Kidney capillary endothelial cell (primary cell): ENCODE measurements around the gene STON2.
"Not testable (repeated sequence)": the region's sequence is repeated elsewhere in the genome, so short reads cannot be mapped to it uniquely, and the experiment has no call there.

Source experiments
- DNase-seq: peaks from one replicate; pipeline ENCODE4 v3.0.0-alpha.2; 2018; ENCODE audit warnings: low spot score

Gene STON2, protein sequence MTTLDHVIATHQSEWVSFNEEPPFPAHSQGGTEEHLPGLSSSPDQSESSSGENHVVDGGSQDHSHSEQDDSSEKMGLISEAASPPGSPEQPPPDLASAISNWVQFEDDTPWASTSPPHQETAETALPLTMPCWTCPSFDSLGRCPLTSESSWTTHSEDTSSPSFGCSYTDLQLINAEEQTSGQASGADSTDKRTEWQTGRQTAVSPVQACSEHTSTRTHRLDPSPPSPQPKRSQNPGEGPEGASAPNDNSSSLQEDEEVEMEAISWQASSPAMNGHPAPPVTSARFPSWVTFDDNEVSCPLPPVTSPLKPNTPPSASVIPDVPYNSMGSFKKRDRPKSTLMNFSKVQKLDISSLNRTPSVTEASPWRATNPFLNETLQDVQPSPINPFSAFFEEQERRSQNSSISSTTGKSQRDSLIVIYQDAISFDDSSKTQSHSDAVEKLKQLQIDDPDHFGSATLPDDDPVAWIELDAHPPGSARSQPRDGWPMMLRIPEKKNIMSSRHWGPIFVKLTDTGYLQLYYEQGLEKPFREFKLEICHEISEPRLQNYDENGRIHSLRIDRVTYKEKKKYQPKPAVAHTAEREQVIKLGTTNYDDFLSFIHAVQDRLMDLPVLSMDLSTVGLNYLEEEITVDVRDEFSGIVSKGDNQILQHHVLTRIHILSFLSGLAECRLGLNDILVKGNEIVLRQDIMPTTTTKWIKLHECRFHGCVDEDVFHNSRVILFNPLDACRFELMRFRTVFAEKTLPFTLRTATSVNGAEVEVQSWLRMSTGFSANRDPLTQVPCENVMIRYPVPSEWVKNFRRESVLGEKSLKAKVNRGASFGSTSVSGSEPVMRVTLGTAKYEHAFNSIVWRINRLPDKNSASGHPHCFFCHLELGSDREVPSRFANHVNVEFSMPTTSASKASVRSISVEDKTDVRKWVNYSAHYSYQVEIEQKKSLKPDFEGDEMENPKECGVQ

DNA sequence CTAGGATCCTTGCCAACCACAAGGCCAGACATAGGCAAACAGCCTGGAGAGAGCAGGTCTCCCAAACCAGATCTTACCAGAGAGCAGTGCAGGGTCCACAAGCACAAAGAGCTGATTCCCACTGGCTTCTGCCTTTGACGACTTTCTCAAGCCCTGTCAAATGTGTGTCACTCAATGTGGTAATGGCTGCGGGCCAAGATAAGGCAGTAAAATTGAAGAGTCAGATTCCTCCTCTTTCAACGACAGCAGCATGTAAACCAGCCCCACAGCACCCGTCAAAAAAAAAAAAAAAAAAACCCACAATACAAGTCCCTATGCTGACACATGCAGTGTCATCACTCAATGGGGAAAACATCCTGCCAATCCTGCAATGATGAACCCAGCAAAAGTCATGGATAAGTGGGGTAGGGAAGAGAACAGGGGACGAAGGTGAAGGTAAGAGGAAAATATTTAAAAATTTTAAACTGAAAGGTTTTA is at the start of gene STON2:
STON2 (minus strand) TSS at position 123 of the 477 bp plus-strand sequence. CDS start 1,942 bp downstream, outside the sequence.
- no peak for DNase-seq

DNA sequence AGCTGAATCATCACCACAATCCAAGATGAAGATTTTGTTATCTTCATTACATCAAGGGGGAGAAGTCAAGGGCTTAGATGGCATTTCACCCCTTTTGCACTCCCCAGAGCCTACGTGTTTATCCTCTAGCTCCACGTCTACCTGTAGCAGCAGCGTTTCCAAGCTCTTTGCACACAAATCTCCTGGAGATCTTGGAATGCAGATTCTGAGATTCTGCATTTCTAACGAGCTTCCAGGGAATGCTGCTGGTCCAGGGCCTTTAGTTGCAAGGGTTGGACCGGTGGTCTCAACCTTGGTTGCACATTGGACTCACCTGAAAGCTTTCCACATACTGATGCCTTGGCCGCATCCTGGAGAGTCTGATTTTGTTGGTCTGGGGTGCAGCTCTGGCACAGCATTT is 49.5 kb upstream of the STON2 start:
- no peak for DNase-seq

DNA sequence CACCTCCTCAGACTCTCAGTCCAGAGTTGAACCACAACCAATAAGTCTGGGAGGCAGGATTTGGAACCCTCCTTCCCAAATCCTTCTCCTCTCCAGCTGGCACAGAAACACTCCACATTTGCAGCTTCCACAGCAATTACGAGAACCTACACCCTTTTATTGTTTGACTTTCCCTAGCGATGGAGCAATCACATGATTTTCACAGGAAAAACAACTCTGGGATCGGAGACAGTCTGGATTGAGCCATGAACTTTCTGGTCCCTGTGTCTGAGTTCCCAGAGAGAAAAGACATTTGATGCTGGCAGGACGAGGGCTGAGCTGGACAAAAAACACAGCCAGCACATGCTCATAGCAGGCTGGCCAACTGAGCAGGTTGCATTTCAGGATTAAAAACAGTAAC is 49.0 kb upstream of the STON2 start:
- DNase-seq = no peak

DNA sequence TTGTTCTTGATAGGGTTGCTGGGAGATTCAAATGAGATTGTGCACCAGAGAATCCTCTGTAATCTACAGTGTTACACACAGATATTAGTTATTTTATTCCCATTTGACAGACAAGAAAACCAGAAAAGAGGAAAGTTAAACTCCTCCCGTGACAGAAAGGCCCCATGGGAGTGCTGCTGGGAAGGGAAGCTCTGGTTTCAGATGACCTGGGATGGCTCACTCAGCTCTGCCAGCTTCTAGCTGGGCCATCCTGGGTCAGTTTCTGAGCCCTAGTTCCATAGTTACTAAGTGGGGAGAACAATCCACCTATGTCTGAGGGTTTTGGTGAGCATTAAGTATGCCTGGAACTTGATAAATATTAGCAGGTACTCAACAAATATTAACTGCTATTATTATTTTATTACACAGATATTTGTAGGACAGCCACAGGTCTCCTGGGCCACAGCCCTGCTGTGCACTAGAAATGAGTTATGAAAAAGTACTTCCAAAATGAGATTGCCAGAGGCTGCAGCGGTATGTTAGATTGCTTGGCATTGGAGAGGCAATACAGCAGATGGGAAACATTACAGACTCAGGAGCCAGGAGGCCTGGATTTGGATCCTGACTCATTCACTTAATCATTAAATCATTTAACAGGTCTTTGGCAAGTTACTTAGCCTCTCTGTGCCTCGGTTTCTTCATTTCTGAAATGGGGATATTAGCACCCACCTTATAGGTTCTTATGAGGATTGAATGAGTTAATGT is 47.1 kb upstream of the STON2 start:
- no peak for DNase-seq

DNA sequence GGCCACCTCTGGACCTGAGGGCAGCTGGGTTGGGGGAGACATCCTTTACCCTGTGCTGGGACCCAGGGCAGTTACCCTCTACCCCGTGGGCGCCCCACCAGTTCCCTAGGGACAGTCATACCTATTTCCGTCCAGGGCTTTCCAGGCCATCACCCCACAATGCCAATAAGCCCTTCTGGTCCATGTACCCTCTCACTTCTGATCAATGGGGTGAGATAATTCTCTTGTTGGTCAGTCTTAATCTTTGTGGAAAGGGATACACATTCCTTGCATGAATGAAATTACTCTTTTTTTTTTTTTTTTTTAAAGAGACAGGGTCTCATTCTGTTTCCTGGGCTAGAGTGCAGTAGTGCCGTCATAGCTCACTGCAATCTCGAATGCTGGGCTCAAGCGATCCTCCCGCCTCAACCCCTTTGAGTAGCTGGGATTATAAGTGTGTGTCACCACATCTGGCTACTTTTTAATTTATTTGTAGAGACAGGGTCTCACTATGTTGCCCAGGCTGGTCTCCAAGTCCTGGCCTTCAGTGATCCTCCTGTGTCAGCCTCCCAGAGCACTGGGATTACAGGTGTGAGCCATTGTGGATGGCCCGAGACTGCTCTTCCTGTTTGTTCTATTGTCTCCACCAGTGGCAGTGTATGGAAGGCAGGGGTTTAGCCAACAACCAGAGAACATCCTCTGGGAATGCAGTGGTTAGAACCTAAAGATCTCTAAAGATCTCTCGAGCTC is 46.3 kb upstream of the STON2 start:
- DNase-seq = no peak

DNA sequence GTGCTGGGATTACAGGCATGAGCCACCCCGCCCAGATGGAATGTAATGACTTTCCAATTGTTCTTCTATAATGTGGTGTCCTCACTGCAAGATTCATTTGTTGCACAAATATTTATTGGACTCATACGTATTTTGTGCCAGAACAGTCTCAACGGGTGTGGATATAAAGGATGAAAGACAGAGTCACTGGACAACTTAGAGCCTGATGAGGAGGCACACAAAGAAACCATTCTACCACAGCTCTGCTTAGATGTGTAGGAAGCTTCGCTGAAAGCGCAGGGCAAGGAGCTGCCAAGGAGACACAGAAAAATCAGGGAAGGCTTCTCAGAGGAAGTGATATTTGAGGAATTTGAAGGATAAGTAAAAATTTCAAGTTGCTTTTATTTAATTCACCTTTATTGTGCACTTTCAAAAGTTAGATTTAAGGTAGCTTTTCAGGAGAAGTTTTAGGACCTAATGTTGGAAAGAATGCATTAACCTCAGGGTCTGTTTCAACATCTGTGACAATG is 41.6 kb upstream of the STON2 start:
- no peak for DNase-seq

DNA sequence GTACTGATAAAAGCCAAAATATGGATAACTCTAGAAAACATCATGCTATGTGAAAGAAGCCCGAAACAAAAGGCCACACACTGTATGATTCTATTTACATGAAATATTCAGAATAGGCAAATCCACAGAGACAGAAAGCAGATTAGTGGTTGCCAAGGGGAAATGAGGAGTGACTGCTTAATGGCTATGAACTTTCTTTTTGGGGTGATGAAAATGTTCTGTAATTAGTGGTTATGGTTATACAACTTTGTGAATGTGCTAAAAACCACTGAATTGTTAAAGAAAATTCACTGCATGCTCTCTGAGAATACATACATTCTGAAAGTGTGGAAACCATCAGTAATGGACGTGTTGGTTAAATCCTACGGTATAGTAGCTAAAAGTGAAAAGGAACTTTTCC is 39.9 kb upstream of the STON2 start:
- no peak for DNase-seq

DNA sequence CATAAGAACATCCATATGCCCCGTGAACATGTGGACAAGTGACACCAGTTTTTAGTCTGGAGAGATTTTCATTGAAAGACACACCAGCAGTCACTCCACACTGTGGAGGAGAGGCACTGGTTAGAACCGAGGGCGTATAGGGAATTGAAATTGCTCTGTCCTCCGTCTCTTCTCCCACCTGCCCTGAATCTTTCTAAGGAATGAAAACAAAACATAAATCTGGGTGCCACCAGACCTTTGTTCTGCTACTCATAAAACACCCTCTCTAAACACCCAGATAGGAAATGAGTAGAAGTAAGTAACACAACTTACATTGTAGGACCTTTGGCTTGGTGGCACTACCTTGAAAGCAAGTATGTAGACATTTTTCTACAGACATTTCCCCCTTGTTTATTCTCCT is 37.1 kb upstream of the STON2 start:
- no peak for DNase-seq

DNA sequence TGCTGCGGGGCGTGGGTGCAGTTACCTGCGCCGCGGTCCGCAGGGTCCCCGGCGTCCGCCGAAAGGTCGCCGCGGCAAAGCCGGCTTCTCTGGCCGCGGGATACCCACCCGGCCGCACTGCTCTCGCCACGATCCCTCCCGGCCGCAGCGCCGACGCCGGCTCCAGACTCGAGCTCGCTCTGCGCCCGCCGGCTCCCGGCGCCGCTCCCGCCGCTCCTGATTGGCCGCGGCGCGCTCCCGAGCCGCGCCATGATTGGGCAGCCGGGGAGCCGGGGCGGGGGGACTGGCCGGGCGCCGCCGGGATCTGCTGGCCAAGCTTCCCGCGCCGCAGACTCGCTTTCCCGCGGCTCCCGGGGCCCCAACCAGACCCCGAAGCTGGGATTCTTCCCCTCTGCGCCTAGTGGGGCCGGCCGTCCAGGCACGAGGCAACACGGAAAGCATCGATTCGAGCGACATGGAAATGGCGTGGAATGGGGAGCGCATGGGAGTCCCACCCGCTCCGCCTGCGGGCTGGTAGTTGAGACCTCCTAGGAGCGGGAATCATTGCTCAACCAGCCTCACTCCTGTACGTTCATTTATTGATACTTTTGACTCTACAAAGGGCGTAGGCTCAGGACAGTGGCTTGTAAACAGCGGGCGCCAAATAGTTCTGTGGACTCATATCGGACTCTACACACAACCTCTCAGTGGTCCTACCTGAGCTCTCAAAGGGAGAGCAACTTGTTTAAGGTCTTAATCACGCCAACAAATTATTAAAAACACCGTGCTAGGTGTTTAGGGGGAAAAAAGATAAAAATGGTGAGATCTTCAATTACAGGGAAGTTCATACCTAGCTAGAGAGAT is 36.4 kb upstream of the STON2 start:
- peak; percentile 51 for DNase-seq

DNA sequence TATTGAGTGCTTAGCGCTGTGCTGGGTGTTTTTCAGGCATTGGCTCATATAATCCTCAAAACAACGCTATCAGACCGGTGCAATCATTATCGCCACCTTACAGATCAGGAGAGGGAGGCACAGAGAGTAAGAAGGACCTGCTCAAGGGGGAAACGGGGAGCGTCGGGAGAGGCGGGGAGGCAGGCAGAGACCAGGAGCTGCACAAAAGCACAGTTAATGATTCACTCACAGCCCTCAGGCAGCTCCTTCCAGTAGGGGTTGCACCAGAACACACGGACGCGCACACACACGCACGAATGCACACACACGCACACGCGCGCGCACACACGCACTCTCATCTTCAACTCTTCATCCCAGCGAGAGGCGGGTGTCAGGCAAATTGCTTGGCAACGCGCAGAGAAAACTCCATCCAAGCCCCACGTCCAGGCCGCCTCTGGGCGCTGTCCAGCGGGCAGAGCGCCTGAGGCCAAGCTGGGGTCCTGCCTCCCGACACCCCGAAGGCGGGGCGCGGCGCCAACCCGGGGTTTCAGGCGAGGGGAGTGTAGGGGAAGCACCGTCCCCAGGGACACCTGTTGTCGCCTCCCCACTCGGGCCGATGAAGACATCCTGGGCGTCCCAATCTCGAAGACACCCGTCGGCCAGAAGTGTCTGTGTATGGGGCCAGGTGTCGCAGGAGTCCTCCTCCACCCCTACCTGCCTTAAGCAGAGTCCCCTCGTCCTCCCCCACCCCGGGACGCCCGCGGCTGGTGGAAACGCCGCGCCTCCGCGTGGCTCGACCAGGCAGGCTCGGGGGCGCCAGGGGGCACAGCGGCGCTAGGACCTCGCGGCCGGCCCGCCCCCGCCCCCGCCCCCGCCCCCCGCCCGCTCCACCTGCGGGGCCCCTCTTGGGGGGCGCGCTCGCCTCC is 35.5 kb upstream of the STON2 start:
- peak; percentile 36 for DNase-seq

DNA sequence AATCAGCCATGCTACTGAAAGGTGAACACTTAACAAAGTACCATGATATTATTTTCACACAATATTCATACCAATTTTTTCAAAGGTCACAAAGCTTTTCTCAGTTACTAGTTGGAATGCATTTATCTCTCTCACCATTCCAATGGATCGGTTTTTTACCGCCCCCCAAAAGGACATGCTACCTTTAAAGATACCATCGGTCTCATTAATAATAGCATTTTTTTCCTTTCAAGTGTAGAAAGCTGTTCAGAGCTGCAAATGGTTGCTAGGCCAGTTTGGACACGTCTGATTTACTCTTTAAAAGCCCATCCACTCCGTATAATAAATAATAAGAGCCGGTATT is 34.9 kb upstream of the STON2 start:
- no peak for DNase-seq

DNA sequence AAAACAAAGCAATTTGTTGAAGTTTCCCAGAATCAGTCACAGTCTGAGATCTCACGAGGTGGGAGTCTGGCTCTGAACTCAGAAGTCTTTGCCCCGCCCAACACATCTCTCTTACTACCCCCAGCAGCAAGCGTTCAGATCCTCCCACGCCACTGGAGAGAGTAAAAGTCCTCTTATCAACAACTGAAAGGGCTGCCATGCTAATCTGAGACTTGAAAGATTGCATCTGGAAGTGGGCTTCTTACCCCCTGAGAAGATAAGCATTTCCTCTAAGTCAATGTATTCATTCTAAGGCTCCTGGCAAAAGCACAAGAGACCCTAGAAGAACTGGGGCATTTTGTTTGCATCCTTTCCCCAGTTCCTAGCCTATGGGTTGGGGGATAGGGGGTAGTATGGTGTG is 34.1 kb upstream of the STON2 start:
- DNase-seq = no peak

DNA sequence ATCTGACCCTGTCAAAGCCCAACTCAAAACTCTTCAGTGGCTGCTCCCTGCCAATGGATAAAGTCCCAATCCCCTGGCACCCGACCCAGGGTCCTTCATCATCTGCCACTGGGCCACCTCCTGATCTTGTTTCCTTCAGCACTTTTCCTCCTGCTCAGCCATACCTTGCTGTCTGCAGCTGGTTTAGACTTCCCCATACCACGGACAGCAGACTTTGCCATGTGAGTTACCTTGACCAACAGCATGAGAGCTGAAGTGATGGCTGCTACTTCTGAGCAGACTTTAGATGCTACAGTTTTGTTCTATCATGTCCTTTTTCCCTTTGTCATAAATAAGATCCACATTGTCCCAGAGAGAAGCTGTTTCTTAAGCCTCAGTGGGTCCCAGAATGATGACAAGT is 33.3 kb upstream of the STON2 start:
- DNase-seq = no peak

DNA sequence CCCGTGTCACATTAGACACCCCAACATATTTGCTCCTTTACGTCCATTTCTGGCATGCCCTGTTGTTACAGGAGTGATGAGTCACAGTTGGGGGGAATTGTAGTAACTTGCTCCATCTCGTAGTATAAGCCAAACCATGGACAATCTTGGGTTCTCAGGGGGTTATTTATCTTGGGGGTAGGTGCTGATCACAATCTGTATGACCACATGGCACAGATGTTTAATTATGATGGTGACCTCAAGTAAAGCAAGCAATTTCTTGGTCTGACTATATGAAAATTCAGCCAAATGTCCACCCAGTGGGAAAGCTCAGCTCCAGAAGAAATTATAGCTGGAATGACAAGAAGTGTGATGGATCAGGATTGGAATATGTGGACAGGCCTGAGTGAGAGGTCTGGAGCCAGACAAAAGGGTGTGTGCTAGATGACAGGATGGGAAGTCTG is 32.1 kb upstream of the STON2 start:
- no peak for DNase-seq

DNA sequence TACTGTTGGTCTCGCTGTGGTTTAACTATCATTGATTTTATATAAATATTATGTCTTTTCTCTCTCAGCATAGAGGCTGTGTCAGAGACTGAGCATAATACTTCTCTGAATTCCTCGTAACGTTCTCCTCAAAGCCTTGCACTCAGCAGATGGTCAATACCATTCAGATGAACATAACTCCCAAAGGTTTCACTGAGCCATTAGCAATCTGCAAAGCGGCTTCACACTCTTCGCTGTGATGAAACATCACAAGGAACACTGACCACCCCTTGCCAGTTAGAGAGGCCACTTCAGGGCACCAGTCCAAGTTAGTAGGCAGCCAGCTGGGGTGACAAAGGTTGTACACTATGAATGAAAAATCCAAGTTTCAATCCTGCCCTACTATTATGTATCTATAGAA is 30.1 kb upstream of the STON2 start:
- no peak for DNase-seq

DNA sequence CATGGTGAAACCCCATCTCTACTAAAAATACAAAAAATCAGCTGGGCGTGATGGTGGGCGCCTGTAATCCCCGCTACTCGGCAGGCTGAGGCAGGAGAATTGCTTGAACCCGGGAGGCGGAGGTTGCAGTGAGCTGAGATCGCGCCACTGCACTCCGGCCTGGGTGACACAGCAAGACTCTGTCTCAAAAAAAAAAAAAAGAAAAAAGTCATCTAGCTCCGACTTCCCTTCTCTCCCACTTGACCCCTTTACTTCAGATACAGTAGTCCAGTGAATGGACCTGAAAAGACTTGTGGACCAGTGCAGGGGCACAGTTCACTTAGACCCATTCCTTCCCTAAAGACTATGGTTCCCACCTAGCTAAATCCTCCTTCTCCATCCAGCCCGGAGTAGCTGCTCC is 29.6 kb upstream of the STON2 start:
- not testable (repeated sequence) for DNase-seq

DNA sequence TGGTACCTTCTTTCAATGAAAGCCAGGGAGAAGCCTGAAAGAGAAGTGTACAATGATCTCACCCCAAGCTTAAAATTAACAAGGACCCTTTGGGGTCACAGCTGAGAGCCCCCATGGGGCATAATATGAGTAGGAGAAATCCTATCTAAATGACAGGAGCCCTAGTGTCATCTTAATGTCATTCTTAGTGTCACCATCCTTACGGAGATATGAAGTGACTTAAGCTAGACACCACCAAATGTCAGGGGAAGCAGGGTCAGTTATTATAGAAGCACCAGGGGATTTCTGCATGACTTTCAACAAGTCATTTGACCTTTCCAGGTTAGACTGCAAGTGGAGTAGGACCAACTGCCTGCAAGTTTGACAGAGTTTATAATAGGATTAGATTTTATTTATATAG is 28.9 kb upstream of the STON2 start:
- no peak for DNase-seq

DNA sequence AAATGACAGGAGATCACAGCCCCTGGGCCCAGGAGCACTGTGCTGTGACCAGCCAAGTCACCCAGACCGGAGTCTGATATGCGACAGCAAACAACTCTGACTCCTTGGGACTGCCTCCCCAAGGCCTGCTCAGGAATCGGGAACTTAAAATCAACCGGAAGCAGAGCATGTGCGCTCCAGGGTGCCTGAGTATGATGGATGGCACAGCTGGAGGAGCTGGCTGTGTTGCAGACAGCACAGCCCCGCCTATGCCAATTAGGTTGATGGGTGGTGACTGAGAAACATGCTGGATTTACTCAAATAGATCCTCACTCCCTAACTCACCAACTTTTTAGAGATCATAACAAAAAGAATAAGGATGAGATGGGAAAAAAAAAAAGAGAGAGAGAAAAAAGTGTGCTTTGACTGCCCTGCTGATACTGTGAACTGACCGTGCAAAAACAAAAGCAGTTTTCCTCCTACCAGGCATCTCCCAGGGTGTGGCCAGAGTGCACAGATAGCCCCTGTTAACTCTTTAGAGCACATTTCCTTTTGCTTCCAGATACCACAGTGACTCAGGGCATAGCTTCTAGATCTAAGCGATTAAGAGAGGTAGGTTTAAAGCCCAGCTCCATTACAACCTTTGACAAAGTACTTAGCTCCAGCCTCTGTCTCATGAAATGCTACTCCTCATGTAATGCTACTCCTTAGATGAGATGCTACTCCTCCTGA is 27.4 kb upstream of the STON2 start:
- no peak for DNase-seq

DNA sequence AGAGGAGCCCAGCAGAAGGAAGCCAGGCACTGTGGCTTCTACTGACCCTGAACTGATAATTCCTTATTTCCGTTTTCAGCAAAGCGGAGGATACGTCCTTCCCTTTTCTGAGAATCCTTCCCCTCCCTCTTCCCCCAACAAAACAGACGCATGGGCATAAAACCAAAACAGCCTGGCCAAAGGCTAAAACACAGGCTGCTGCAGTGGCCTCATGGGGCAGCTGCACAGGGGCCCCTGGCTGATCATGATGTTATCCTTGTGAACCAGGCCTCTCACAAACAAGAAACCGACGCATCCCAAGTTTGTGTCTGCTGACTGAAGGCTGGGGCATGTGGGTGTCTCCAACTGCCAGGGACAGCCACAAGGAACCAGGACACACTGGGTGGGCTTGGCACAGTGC is 23.4 kb upstream of the STON2 start:
- no peak for DNase-seq
